ENCODE data around the gene PPP1R3D. TPM values are rescaled to one million over a fixed set of nuclear protein-coding genes. Genes with fewer than 3 reads are reported as not detected.
"Not testable (repeated sequence)": the region's sequence is repeated elsewhere in the genome, so short reads cannot be mapped to it uniquely, and the experiment has no call there.

PPP1R3D gene
- total and polyA plus RNA-seq, 2 of the 8 experiments (the other 6 are each of a cell fraction or from before 2014, with no cell fraction given), result 1.4 to 3.9 TPM

- H2BK15ac ChIP-seq (ENCODE audit: low read length); H3K4me3 ChIP-seq (ENCODE audit: extremely low read depth in 1 of 4, insufficient read depth in 2 of 4, low read depth in 3 of 4, low read length in 4 of 4); H3K27ac ChIP-seq (ENCODE audit: low read depth, low read length); CTCF ChIA-PET (ENCODE audit: partially characterized antibody); H3K23me2 ChIP-seq (ENCODE audit: low read depth, low read length); DNase-seq (ENCODE audit: low read depth in 1 of 2, low spot score in 2 of 2); H3K79me2 ChIP-seq (ENCODE audit: control insufficient read depth in 1 of 2, insufficient read depth in 2 of 2, low read length in 2 of 2); H2BK5ac ChIP-seq (ENCODE audit: low read depth, low read length); H3K4me2 ChIP-seq (ENCODE audit: insufficient read depth in 1 of 2, low read depth in 2 of 2, low read length in 2 of 2); H4K5ac ChIP-seq (ENCODE audit: insufficient read length, low read depth, low read length); H3K4me1 ChIP-seq (replicated peaks in 1 of 4; ENCODE audit: control insufficient read depth in 3 of 4, insufficient read depth in 4 of 4, low read length in 3 of 4); H3K14ac ChIP-seq (ENCODE audit: insufficient read length); H3K56ac ChIP-seq (replicated peaks; ENCODE audit: insufficient read length, low read depth, low read length); H3K27me3 ChIP-seq (replicated peaks in 1 of 4; ENCODE audit: control insufficient read depth in 3 of 4, extremely low read depth in 1 of 4, insufficient read depth in 3 of 4, low read length in 3 of 4); H4K91ac ChIP-seq (replicated peaks; ENCODE audit: insufficient read length, low read length); H3K4ac ChIP-seq (replicated peaks; ENCODE audit: insufficient read length, low read depth, low read length); H3K18ac ChIP-seq (ENCODE audit: extremely low read depth, low read length); H4K20me1 ChIP-seq (replicated peaks in 1 of 2; ENCODE audit: control insufficient read depth in 1 of 2, insufficient read depth in 2 of 2, low read length in 2 of 2); H3K79me1 ChIP-seq (ENCODE audit: low read depth, low read length); H3K36me3 ChIP-seq (ENCODE audit: control insufficient read depth in 2 of 4, insufficient read depth in 4 of 4, low read length in 3 of 4); H2BK120ac ChIP-seq (replicated peaks; ENCODE audit: low read depth, low read length); H2AK5ac ChIP-seq (ENCODE audit: low read depth, low read length); H3K23ac ChIP-seq (ENCODE audit: insufficient read length); FAIRE-seq; H3K9ac ChIP-seq (replicated peaks in 1 of 4; ENCODE audit: extremely low read depth in 1 of 4, low read depth in 3 of 4, low read length in 3 of 4); H2AFZ ChIP-seq (ENCODE audit: low read length); POLR2A ChIA-PET (ENCODE audit: partially characterized antibody); H4K8ac ChIP-seq (ENCODE audit: extremely low read depth, insufficient read depth, low read length); H2BK12ac ChIP-seq (ENCODE audit: low read depth, low read length); H2BK20ac ChIP-seq (ENCODE audit: low read length): not testable (repeated sequence)
- peaks cover 25 to 29% of the 10 kb centered on the region in 2 experiments; a peak in 3 of 4 replicates for H3K9me3 ChIP-seq (ENCODE audit: insufficient read depth in 2 of 2, low read depth in 1 of 2, low read length in 1 of 2)
- 55% methylated on average over 2 of the region's 2 CpGs; no CpG with 5 or more reads in 1 of the 2 experiments for WGBS, 2 experiments (ENCODE audit: extremely low coverage in 1 of 2, insufficient coverage in 1 of 2, insufficient read length in 1 of 2, insufficient replicate concordance in 2 of 2, low coverage in 1 of 2, low lambda C conversion rate in 2 of 2, missing lambda C conversion rate in 1 of 2)
Observed at GRCh38 chr20:59890035-59890434, 50.1 kb downstream of the PPP1R3D start.

All from H1 (cell line).